Measurements from ENCODE around the gene COPG1. TPM values are rescaled to one million over a fixed set of nuclear protein-coding genes. Genes with fewer than 3 reads are reported as not detected.
"Not testable (repeated sequence)": the region's sequence is repeated elsewhere in the genome, so short reads cannot be mapped to it uniquely, and the experiment has no call there.

COPG1 gene
- total RNA-seq, 1 donor from 2014 or later: 219 TPM

DNA sequence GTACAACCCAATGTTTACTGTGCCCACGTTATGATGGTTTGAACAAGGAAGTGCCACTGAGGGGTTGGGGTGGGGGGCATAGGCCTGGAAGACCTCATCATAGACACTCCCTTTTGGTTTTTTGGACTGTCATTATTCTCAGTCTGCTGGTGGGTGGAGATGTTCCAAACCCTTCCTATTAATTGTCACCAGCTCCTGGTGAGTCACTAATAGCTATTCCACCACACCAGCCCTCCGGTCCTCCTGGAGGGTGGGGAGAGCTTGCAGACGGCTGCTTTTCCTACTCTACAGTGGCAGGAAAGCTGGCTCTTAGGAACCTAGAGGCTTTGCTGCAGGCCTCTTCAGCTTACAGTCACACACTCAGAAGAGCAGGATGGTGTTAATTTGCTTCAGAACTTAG is 9.0 kb upstream of the COPG1 start:
- no peak for DNase-seq (ENCODE audit: extremely low read depth, low read depth, low spot score)

DNA sequence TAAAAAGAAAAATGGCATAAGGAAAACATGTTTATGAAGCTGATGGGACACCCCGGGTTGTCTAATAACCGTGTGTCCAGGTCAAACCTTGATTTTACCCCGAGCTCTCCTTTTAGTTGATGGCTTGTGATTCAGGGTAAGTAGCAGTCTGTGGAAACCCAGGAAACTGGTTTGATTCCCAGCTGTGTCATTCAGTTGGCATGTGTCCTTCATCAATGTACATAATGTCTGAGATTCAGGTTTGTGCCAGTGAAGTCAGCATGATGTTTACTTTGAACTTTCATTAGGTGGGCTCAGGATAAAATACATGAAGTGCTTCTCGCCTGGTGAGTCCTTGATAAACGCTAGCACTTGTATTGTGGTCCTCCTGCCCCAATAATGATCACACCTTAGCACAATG is 4.3 kb upstream of the COPG1 start:
- DNase-seq (ENCODE audit: extremely low read depth, low read depth, low spot score): no peak

DNA sequence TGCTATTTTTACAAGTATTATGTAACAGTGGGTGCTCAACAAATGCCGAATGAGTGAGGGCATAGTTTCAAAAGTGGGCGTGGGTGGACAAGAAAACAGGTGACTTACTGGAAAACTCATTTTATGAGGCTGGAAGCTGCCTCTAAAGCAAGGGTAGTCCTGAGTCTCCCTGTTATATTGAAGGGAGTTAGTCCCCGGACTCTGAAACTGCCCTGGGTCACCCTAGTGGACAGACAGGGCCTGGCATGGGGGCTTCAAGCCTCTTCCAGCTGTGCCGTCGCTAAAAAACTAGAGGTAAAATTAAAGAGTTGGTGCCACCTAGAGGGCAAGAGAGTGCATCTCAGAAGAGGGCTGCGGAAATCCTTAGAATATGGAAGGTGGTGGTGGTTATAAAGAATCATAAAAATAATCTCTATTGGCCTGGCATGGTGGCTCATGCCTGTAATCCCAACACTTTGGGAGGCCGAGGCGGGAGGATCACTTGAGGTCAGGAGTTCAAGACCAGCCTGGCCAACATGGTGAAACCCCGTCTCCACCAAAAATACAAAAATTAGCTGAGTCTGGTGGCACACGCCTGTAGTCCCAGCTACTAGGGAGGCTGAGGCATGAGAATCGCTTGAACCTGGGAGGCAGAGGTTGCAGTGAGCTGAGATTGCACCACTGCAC is 3.6 kb upstream of the COPG1 start:
- DNase-seq (ENCODE audit: extremely low read depth, low read depth, low spot score): peak; percentile 63

DNA sequence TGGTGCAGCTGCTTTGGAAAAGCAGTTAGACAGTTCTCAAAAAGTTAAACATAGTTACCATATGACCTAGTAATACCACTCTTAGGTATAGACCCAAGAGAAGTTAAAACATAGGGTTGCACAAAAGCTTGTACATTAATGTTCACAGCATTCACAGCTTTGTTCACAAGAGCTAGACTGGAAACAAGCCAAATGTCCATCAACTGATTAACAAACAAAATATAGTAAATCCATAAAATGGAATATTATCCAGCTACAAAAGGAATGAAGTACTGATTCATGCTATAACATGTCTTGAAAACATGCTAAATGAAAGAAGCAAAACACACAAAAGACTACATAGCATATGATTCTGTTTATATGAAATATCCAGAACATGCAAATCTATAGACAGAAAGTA is 2.8 kb upstream of the COPG1 start:
- DNase-seq (ENCODE audit: extremely low read depth, low read depth, low spot score): no peak

DNA sequence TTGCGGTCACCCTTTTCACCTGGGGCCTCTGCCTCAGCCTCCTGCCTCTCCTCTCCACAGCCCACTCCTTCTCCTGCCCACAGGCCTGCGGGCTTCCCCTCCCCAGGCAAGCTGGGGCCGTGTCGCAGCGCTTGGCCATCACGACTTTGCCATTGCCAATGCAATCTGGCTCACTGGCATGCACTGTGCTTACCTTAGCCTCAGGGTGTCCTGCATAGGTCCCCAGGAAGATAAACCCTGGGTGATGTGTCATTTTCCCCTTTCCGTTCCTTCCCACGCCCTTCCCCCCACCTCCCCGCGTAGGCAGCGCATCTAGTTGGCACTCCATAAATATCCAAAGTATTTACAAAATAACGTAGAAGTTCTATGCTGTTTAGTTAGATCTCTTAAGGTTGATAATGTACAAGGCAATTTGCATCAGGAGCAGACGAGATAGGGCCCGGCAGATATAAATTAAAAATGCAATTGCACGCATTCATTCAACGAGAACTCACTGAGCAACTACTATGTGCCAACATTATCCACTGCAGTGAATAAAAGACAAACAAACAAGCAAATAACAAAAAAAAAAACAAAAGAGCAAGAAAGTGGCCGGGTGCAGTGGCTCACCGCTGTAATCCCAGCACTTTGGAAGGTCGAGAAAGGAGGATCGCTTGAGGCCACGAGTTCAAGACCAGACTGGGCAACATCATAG is 973 bp upstream of the COPG1 start:
- DNase-seq (ENCODE audit: extremely low read depth, low read depth, low spot score): no peak

DNA sequence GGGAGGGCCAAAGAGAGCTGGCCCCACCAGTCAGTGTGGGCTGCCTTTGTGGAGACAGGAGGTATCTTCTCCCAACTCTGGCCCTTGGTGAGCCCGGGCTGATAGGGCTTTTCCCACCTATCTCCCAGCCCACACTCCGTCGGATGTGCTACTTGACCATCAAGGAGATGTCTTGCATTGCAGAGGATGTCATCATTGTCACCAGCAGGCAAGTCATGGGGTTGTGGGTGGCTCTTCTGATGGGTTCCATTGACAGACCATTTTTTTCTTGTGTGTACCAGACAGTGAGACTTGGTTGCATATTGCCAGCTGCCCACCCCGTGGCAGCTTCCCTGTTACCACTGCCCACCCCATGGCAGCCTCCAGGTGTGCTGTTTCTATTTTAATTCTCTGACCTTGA is 3.3 kb downstream of the COPG1 start:
- DNase-seq (ENCODE audit: extremely low read depth, low read depth, low spot score): no peak

DNA sequence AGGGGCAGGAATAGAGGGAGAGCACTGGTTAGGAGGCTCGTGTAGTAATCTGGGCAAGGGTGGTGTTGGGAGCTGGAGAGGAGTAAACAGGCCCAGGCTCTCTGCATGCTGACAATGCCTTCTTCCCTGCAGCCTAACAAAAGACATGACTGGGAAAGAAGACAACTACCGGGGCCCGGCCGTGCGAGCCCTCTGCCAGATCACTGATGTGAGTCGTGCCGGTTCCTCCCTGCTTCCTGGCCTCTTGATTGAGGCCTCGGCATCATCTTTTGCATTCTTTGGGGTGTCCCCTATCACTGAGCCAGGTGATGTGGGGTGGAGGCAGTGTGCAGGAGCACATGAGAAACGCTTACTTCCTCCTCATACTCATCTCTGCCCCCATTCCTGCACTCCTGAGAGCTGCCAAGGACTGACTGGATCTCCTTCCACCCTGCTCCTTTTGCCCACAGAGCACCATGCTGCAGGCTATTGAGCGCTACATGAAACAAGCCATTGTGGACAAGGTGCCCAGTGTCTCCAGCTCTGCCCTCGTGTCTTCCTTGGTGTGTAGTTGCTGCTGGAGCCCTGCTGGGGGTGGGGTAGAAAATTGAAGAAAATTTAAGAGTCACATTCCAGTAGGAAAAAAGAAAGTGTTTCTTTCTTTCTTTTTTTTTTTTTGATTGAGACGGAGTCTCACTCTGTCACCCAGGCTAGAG is 5.3 kb downstream of the COPG1 start:
- no peak for DNase-seq (ENCODE audit: extremely low read depth, low read depth, low spot score)

DNA sequence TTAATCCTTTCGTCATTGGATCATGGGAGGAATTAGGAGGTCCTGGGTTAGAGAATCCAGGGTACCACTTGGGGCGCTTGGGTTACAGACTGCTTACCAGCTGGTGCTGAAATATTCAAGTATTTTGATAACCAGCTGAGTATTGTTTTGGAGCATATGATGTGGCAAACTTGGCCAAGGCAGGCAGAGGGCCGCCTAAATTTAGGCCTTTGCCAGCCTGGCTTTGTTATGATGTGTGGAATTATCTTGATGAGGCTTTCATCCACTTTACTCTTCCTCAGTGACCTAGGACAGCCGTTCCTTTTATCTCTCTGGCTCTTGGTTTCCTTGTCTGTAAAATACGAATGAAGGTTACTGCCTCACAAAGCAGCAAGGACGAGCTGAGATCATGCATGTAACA is 6.9 kb downstream of the COPG1 start:
- no peak for DNase-seq (ENCODE audit: extremely low read depth, low read depth, low spot score)

DNA sequence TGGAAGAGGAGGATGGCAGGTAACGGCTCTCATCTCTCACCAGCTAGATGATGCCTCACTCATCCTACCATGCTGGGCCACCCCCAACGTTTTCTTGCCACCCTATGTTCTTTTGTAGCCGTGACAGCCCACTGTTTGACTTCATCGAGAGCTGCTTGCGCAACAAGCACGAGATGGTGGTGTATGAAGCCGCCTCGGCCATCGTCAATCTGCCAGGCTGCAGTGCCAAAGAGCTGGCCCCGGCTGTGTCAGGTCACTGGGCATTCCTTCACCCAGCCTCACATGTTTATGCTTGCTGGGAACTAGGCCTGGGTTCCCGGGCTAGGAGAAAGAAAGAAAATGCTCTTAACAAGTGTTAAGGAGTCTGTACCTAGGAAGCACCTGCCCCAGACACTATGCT is 8.2 kb downstream of the COPG1 start:
- no peak for DNase-seq (ENCODE audit: extremely low read depth, low read depth, low spot score)

DNA sequence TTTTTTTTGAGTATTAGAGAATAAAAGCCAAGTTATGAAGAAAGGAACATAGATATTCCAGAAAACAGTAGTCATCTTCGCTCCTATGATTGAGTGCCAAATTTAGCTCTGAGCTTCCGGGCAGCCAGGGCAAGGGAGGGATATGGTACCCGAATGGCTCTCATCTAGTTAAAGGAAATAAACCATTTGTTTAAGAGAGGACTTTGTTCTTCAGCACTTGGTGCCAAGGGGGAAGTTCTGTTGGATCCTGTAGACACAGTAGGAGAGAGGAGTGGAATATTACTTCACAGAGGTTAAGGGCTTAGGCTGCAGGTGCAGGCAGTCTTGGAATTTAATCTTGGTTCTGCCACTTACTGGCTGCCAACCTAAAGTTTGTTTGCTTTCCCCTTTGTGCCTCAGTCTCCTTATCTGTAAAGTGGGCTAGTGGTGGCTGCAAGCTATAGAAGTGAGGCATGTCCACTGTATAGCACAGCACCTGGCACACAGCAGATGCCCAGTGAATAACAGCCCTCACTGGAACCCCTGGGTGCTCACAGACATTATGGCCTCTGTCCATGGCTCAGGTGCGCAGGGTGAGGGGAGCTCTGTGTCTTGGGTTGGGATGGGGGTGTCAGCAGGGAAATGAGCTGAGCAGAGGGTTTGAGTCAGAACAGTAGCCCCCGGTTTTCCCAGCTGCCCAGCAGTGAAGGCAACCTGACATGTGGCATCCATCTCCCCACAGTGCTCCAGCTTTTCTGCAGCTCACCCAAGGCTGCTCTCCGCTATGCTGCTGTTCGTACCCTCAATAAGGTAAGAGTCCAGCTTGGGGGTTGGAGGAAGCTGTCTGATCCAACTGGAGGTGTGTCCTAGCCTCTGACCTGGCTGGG is 10.4 kb downstream of the COPG1 start:
- DNase-seq (ENCODE audit: extremely low read depth, low read depth, low spot score): no peak

DNA sequence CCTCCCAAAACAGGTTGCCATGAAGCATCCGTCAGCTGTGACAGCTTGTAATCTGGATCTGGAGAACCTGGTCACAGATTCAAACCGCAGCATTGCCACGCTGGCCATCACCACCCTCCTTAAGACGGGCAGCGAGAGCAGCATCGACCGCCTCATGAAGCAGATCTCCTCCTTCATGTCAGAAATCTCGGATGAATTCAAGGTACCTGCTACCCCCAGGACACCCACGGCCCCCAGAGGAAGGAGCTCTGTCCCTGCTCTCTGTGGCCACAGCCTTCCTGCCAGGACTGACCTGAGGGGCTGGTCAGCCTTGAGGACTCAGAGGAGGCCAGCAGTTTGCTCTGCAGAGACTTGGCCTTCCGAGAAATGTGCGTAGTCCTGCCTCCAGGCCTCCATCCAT is 11.2 kb downstream of the COPG1 start:
- no peak for DNase-seq (ENCODE audit: extremely low read depth, low read depth, low spot score)

DNA sequence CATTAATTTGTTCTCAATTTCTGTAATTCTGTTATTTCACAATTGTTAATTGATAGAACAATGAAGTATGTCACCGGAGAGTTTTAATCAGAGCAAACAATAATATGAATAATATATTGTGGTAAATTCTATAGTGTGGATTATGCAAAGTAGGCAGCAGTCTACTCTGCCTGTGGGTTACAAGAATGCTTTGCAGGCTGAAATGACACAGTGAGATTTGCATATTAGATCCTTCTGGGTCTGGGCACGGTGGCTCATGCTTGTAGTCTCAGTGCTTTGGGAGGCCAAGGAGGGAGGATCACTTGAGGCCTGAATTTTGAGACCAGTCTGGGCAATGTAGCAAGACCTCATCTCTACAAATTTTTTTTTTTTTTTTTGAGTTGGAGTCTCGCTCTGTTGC is 12.5 kb downstream of the COPG1 start:
- DNase-seq (ENCODE audit: extremely low read depth, low read depth, low spot score): no peak

DNA sequence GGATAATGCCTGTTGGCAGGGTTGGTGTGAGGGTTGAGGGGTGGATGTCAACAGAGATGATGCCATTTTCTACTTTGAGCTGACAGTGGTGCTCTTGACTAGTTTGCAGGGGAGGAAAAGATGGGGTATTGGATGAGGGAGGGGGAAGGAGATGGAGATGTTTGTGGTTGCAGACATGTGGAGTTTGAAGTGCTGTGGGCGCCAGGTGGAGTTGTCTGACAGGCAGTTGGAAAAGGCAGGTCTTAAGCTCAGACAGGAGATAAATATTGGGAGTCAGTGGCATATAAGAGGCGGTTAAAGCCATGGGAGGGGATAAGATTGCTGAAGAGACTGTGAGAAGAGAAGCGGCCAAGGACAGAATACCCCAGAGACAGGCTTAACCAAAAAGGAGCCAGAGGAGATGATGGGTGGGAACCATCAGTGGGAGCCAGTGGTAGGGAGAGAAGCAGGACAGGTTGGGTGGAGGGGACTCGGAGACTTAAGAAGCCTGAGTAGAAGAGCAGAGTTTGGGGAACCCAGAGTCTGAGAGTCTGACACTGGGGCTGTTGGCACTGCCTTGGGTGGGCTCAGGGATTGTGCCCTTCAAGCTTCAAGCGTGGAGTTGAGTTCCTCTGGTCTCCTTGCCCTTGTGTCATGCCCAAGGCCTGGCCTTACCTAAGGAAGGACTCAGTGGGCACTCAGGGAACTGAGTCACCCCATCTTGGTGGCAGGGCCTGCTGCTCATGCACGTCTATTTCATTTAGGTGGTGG is 13.9 kb downstream of the COPG1 start:
- no peak for DNase-seq (ENCODE audit: extremely low read depth, low read depth, low spot score)

DNA sequence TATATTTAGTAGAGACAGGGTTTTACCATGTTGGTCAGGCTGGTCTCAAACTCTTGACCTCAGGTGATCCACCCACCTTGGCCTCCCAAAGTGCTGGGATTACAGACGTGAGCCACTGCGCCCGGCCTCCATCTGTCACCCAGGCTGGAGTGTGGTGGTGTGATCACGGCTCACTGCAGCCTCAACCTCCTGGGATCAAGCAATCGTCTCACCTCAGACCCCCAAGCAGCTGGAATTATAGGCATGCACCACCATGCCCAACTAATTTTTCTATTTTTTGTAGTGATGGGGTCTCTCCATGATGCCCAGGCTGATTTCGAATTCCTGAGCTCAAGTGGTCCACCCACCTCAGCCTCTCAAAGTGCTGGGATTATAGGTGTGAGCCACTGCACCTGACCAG is 15.6 kb downstream of the COPG1 start:
- not testable (repeated sequence) for DNase-seq (ENCODE audit: extremely low read depth, low read depth, low spot score)

DNA sequence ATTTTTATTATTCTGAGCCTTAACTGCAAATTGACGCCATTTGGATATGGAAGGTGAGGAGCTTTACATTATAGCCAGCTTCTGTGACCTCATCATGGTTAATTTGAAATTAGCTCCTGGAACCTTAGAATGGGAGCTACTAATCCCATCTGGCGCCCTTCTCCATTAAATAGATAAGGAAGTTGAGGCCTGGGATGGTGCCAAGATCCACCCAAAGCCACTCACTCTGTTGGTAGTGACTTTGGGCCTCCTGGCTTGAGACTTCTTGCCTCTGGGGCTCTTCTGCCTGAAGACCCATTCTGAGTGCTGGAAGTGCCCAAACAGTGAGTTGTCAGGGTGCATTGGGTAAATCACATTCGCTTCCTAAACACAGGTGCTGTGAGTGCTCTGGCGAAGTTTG is 17.2 kb downstream of the COPG1 start:
- no peak for DNase-seq (ENCODE audit: extremely low read depth, low read depth, low spot score)

DNA sequence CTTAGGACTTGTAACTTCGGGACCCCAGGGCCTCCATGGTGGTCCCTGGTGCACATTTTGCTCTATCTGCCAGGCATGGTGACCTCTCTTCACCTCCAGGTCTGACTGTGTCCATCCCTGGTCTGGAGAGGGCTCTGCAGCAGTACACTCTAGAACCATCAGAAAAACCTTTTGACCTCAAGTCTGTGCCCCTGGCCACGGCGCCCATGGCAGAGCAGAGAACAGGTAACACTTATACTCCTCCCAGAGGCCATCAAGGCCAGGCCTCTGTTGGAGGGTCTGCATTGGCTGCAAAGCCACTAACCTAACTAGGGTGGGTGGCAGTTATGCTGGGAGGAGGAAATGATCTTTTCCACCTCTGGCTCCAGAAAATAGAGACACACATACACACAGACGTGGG is 19.0 kb downstream of the COPG1 start:
- no peak for DNase-seq (ENCODE audit: extremely low read depth, low read depth, low spot score)

DNA sequence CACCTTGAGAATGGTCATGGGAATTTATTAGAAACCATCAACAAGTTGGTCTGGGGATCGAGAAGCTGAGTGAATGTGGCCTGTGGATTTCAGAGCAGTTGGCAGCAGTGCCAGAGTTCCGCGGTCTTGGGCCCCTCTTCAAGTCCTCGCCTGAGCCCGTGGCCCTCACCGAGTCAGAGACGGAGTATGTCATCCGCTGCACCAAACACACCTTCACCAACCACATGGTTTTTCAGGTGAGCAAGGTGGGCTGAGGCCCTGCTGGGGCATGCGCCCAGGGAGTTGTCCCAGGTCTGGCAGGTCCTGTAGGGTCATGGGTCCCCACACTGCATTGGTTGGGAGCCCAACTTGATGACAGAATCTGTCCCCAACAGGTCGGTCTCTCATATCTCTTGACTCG is 22.3 kb downstream of the COPG1 start:
- DNase-seq (ENCODE audit: extremely low read depth, low read depth, low spot score): no peak

DNA sequence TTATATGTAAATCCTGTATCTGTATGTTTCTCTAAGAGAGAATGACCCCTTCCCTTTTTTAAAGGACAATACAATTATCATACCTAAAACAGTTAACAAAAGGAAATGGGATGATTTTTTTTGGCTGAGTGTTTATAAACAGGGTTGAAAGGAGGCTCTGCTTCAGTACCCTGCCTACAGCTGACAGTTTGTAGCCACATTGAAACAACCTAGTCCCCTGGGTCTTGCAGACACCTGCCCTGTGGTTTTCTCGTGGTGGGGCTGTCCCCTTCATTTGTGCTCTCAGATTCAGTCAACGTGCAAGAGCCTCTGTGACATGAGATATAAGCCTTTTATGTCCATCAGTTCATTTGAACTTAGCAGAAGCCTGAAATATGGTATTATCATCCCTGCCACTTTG is 27.0 kb downstream of the COPG1 start:
- DNase-seq (ENCODE audit: extremely low read depth, low read depth, low spot score): no peak

DNA sequence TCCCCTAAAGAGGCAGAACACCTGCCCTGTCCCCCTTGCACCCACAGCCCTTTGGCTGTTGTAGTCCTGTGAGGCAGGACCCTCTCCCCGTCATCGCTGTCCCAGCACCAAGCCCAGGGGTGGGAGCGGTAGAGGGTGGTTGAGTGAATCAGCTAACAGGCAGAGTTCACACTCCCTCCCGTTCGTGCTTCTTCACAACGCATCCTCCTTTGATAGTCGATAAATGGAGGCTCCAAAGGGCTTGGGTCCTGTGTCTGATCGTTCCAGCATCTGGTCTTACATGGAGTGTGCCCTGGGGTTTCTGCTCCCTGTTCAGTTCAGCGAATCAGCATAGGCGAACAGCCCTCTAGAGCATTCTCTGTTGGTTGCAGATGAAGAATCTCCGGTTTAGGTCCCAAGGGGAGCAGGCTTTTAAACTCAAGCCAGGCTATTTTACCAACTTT is 28.4 kb downstream of the COPG1 start:
- DNase-seq (ENCODE audit: extremely low read depth, low read depth, low spot score): no peak

DNA sequence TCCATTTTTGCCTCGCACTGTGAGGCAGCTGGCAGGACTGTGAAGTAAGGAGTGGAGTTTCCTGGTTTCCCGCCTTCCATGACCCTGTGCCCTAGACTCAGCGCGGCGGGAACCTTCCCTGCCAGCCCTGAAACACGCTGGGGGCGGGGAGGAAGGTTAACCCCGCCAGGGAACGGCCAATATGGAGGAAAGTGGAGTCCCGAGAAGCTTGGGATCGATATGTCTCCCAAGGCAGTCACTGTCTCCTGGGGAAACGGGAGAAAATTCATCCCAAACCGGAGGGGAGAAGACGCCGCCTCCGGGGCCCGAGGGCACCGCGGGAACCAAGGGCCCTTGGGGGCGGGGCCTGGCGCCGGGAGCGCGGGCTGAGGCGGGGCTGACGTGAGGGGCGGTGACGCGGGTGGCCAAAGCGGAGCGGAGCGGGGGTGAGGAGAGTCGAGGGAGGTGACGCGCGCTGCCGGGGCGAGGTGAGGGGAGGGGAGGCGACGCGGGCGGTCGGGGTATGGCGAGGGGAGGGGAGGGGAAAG is 29.1 kb downstream of the COPG1 start, which contains the start of gene HMCES:
Gene HMCES, plus strand, starts transcription at position 432 of the 527 bp plus-strand sequence. CDS start 863 bp downstream, outside the sequence.
- peak; percentile 12 for DNase-seq (ENCODE audit: extremely low read depth, low read depth, low spot score)

Measured in glomerular endothelial cell (primary cell).